Mesenchymal stem cell (in vitro differentiated cells and primary cell): Measurements from ENCODE around the gene ACTR5. TPM values are rescaled to one million over a fixed set of nuclear protein-coding genes. Genes with fewer than 3 reads are reported as not detected.
"Not testable (repeated sequence)": the region's sequence is repeated elsewhere in the genome, so short reads cannot be mapped to it uniquely, and the experiment has no call there.

Source experiments
- DNase-seq: peaks from one replicate; pipeline ENCODE4 v3.0.0-alpha.2; 2013
- H2AFZ ChIP-seq: one replicate; pipeline ENCODE4 v1.6.1; 2013; ENCODE audit warnings: low read depth, mild to moderate bottlenecking, control low read depth, inconsistent platforms, low read length, moderate library complexity
- H2AK5ac ChIP-seq: 2 replicates; pipeline ENCODE4 v1.6.1; 2013; ENCODE audit warnings: low read length, moderate library complexity, mild to moderate bottlenecking, inconsistent platforms; ENCODE audit not compliant: severe bottlenecking
- H2BK120ac ChIP-seq: one replicate; pipeline ENCODE4 v1.6.1; 2013; ENCODE audit warnings: low read depth, mild to moderate bottlenecking, inconsistent platforms, low read length, moderate library complexity
- H2BK12ac ChIP-seq, 2 experiments: one replicate each; pipeline ENCODE4 v1.6.1; 2013; ENCODE audit warnings: inconsistent platforms in 2 of 2, low read length in 2 of 2, mild to moderate bottlenecking in 2 of 2, moderate library complexity in 2 of 2, control low read depth in 1 of 2
- H2BK15ac ChIP-seq: one replicate; pipeline ENCODE4 v1.6.1; 2013; ENCODE audit warnings: mild to moderate bottlenecking, low read depth, inconsistent platforms; ENCODE audit not compliant: poor library complexity, severe bottlenecking
- H2BK5ac ChIP-seq: 2 replicates; pipeline ENCODE4 v1.6.1; 2013; ENCODE audit warnings: low read depth, mild to moderate bottlenecking, low read length, control low read depth, inconsistent platforms; ENCODE audit not compliant: poor library complexity, severe bottlenecking
- H3K14ac ChIP-seq, 2 experiments: one replicate each; pipeline ENCODE4 v1.6.1; 2013; ENCODE audit warnings: inconsistent platforms in 2 of 2, low read length in 2 of 2, control low read depth in 1 of 2, mild to moderate bottlenecking in 1 of 2, moderate library complexity in 1 of 2
- H3K18ac ChIP-seq, 2 experiments: one replicate each; pipeline ENCODE4 v1.6.1; 2013; ENCODE audit warnings: inconsistent platforms in 2 of 2, low read length in 2 of 2, control low read depth in 1 of 2, low read depth in 1 of 2, mild to moderate bottlenecking in 1 of 2
- H3K23ac ChIP-seq, 2 experiments: one replicate each; pipeline ENCODE4 v1.6.1; 2013; ENCODE audit warnings: inconsistent platforms in 2 of 2, low read length in 2 of 2, mild to moderate bottlenecking in 2 of 2, moderate library complexity in 2 of 2, control low read depth in 1 of 2
- H3K27ac ChIP-seq: 2 replicates; pipeline ENCODE4 v1.5.1; 2013; ENCODE audit warnings: mild to moderate bottlenecking, moderate library complexity, low read length, control low read depth, inconsistent platforms; ENCODE audit not compliant: poor library complexity, severe bottlenecking
- H3K27me3 ChIP-seq, 2 experiments: 2 replicates each; pipeline versions ENCODE4 v1.6.1 to v1.7.0; 2013; ENCODE audit warnings: low read length in 2 of 2, mild to moderate bottlenecking in 2 of 2, moderate library complexity in 2 of 2, control low read depth in 1 of 2, inconsistent platforms in 1 of 2; ENCODE audit not compliant: control insufficient read depth in 1 of 2, insufficient read depth in 1 of 2
- H3K36me3 ChIP-seq, 2 experiments: 2 replicates each; pipeline versions ENCODE4 v1.6.1 to v1.7.0; 2013; ENCODE audit warnings: low read length in 2 of 2, control low read depth in 1 of 2, inconsistent platforms in 1 of 2, low read depth in 1 of 2, mild to moderate bottlenecking in 1 of 2; ENCODE audit not compliant: insufficient read depth in 2 of 2, control insufficient read depth in 1 of 2
- H3K4ac ChIP-seq, 2 experiments: one replicate each; pipeline ENCODE4 v1.6.1; 2013; ENCODE audit warnings: inconsistent platforms in 2 of 2, low read length in 2 of 2, mild to moderate bottlenecking in 2 of 2, moderate library complexity in 2 of 2, control low read depth in 1 of 2, low read depth in 1 of 2
- H3K4me1 ChIP-seq: 2 replicates; pipeline ENCODE4 v1.6.1; 2013; ENCODE audit warnings: low read depth, low read length, control low read depth; ENCODE audit not compliant: control insufficient read depth, insufficient read depth
- H3K4me2 ChIP-seq: 2 replicates; pipeline ENCODE4 v1.6.1; 2013; ENCODE audit warnings: low read length, mild to moderate bottlenecking, inconsistent platforms; ENCODE audit not compliant: poor library complexity, severe bottlenecking
- H3K4me3 ChIP-seq, 2 experiments: 2 replicates each; pipeline versions ENCODE4 v1.5.1 to v1.7.0; 2013; ENCODE audit warnings: low read length in 2 of 2, mild to moderate bottlenecking in 2 of 2, control low read depth in 1 of 2, low read depth in 1 of 2; ENCODE audit not compliant: insufficient read depth in 1 of 2
- H3K79me1 ChIP-seq: replicated peaks from 2 replicates; pipeline ENCODE4 v1.6.1; 2013; ENCODE audit warnings: mild to moderate bottlenecking, control low read depth, low read length, inconsistent platforms; ENCODE audit not compliant: poor library complexity, severe bottlenecking
- H3K9ac ChIP-seq: 2 replicates; pipeline ENCODE4 v1.7.0; 2013; ENCODE audit warnings: mild to moderate bottlenecking, low read length, moderate library complexity
- H3K9me3 ChIP-seq: 2 replicates; pipeline ENCODE4 v1.7.0; 2013; ENCODE audit warnings: mild to moderate bottlenecking, low read length; ENCODE audit not compliant: control insufficient read depth
- H4K8ac ChIP-seq: one replicate; pipeline ENCODE4 v1.6.1; 2013; ENCODE audit warnings: inconsistent platforms, mild to moderate bottlenecking, low read length, moderate library complexity
- H4K91ac ChIP-seq: one replicate; pipeline ENCODE4 v1.6.1; 2013; ENCODE audit warnings: mild to moderate bottlenecking, low read length, inconsistent platforms
- WGBS: methylation state at CpG from one replicate; pipeline ENCODE4 v1.1.7; 2013; ENCODE audit warnings: mixed read lengths; 5-methylcytosine and 5-hydroxymethylcytosine counted together
- small RNA-seq: library from polyadenylated mRNA; stranded (forward); fragments of <200 nt; extraction: miRNeasy Mini kit (QIAGEN cat#:217004); gene quantifications from one replicate; pipeline ENCODE3, GENCODE V24; 2013; ENCODE audit warnings: low read depth

The ACTR5 gene

GRCh38 chr20:38813574-38813962 lies 65.3 kb downstream of the ACTR5 start:
- WGBS: 96% methylated on average over 6 of the region's 6 CpGs

DNA sequence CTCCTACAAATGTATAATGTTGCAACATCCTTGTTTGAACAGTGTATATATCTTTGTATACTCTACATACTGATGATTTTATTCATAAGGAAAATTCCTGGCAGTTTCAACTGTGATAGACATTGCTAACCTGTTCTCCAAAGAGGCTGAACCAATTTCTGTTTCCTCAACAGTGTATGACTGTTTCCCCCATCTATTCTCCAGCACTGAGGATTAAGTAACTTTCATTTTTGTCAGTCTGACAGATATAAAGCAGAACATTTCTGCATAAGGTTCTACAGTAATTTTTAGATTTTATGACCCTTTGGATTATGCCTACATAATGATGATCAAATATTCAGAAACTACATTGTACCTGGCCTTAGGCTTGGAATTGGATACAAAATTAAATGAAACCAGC lies 67.2 kb downstream of the ACTR5 start:
- DNase-seq: no peak
- no peak overlapping the region for H2BK5ac ChIP-seq

More at GRCh38 chr20:38813574-38813962, 65.3 kb downstream of the ACTR5 start:
- not testable (repeated sequence) for H2BK120ac ChIP-seq, H3K79me1 ChIP-seq, H4K8ac ChIP-seq, H3K4me1 ChIP-seq, H4K91ac ChIP-seq, H3K9ac ChIP-seq, H3K4me3 ChIP-seq, H2AFZ ChIP-seq, H2BK5ac ChIP-seq, H3K9me3 ChIP-seq, H3K18ac ChIP-seq, H2AK5ac ChIP-seq, H2BK12ac ChIP-seq, DNase-seq, H3K4me2 ChIP-seq, H3K4ac ChIP-seq, H3K27ac ChIP-seq, H3K14ac ChIP-seq, H3K36me3 ChIP-seq, H2BK15ac ChIP-seq
- peak overlapping the region in 1 of 2 experiments; percentile 25 for H3K23ac ChIP-seq
- peaks cover 65 to 73% of the 10 kb centered on the region in 2 experiments for H3K27me3 ChIP-seq

GRCh38 chr20:38818113-38819065 lies 70.1 kb downstream of the ACTR5 start:
- DNase-seq: no peak
- Histone ChIP-seq H3K23ac (no peak overlapping the region), H2BK120ac (no peak overlapping the region), H3K79me1 (no peaks in the 10 kb centered on the region), H2BK5ac (no peak overlapping the region), H3K4ac (no peak overlapping the region), H2AK5ac (no peak overlapping the region), H3K27me3 (peaks cover 31 to 46% of the 10 kb centered on the region in 2 experiments), H3K27ac (no peak overlapping the region), H3K4me3 (no peak overlapping the region), H3K4me1 (no peaks in the 10 kb centered on the region), H3K9me3 (no peaks in the 10 kb centered on the region), H2BK15ac (no peak overlapping the region), H2BK12ac (no peak overlapping the region), H3K4me2 (no peak overlapping the region), H4K91ac (no peak overlapping the region), H4K8ac (no peak overlapping the region), H3K14ac (no peak overlapping the region), H3K18ac (no peak overlapping the region), H3K9ac (no peak overlapping the region), H3K36me3 (no peaks in the 10 kb centered on the region), H2AFZ (no peak overlapping the region)
- WGBS: 64% methylated on average over 8 of the region's 9 CpGs

More for the DNA sequence above, 67.2 kb downstream of the ACTR5 start:
- Histone ChIP-seq H3K23ac (no peak overlapping the region), H3K4me1 (no peaks in the 10 kb centered on the region), H3K4me3 (no peak overlapping the region), H3K4ac (no peak overlapping the region), H3K4me2 (no peak overlapping the region), H2BK12ac (no peak overlapping the region), H3K79me1 (no peaks in the 10 kb centered on the region), H3K9me3 (no peaks in the 10 kb centered on the region), H2BK15ac (no peak overlapping the region), H3K9ac (no peak overlapping the region), H3K18ac (no peak overlapping the region), H3K27ac (no peak overlapping the region), H3K27me3 (peaks cover 54 to 59% of the 10 kb centered on the region in 2 experiments), H2AFZ (no peak overlapping the region), H3K14ac (no peak overlapping the region), H4K8ac (no peak overlapping the region), H2AK5ac (no peak overlapping the region), H2BK120ac (no peak overlapping the region), H3K36me3 (no peaks in the 10 kb centered on the region), H4K91ac (no peak overlapping the region)

Small RNAs within 50 kb of the gene (small RNA-seq; reads per million reads assigned to genes)
- gene RF00017: not detected
